HCT116 (cell line): ENCODE data around the gene HTR7. TPM values are rescaled to one million over a fixed set of nuclear protein-coding genes. Genes with fewer than 3 reads are reported as not detected.

Experiments
- ATAC-seq: fragments of 200-7000 bp; cut with Tn5 transposase; 2 replicates; pipeline ENCODE4 v1.9.1; 2020; ENCODE audit warnings: mild to moderate bottlenecking, moderate library complexity
- BruUV-seq: library from RNA; stranded (reverse); fragments of 400-500 nt; replicated peaks from 2 replicates; lab custom pipeline; 2021; lab: Mats Ljungman, UMichigan
- CTCF ChIA-PET: fragments of 300-600 bp; sonication (Branson Sonifier 250); formaldehyde crosslinking; loops from one replicate; lab custom pipeline; 2021; ENCODE audit warnings: antibody characterized with exemption; lab: Charles Lee
- POLR2A ChIA-PET: fragments of 300-600, 350-600 bp; sonication (Branson Sonifier 250); formaldehyde crosslinking; loops from one replicate; lab custom pipeline; 2021; ENCODE audit warnings: antibody characterized with exemption; lab: Charles Lee
- RAD21 ChIA-PET, 2 experiments: fragments of 300-600 bp; sonication (Branson Sonifier 250); formaldehyde crosslinking; loops; one replicate each; lab custom pipeline; 2023; ENCODE audit warnings: low total read pairs in 2 of 2; ENCODE audit not compliant: uncharacterized antibody in 2 of 2, unreplicated experiment in 2 of 2, low non-redundant PET in 1 of 2; lab: Charles Lee
- DNase-seq: peaks from one replicate; pipeline ENCODE4 v3.0.0-alpha.2; 2010; ENCODE audit warnings: low read depth, low spot score
- H2AFZ ChIP-seq: fragments of 200-600 bp; shearing (Covaris generic), sonication (generic); 2 replicates; pipeline ENCODE4 v1.6.1; 2017; ENCODE audit warnings: low read depth, mixed run types, mixed read lengths, antibody characterized with exemption, low read length; ENCODE audit not compliant: poor library complexity, severe bottlenecking
- H3K27ac ChIP-seq: 2 replicates; pipeline ENCODE4 v1.5.1; 2012; ENCODE audit warnings: low read depth, low read length
- H3K27me3 ChIP-seq: fragments of 200-600 bp; sonication (generic); 2 replicates; pipeline ENCODE4 v1.6.1; 2016; ENCODE audit warnings: mixed run types, low read length, mixed read lengths; ENCODE audit not compliant: insufficient read depth
- H3K36me3 ChIP-seq, 2 experiments: fragments of 200-500 bp in 1 of 2; fragments of 200-600 bp in 1 of 2; sonication (Bioruptor generic) in 1 of 2; sonication (generic) in 1 of 2; 2 replicates each; pipeline versions ENCODE4 v1.5.1 to v1.6.1; 2014 to 2016; ENCODE audit warnings: low read length in 2 of 2, inconsistent platforms in 1 of 2, mixed read lengths in 1 of 2, mixed run types in 1 of 2; ENCODE audit not compliant: insufficient read depth in 2 of 2, control insufficient read depth in 1 of 2
- H3K4me1 ChIP-seq, 2 experiments: fragments of 200-600 bp in 1 of 2; sonication (generic) in 1 of 2; 2 replicates each; pipeline versions ENCODE4 v1.5.1 to v1.6.1; 2012 to 2017; ENCODE audit warnings: low read length in 2 of 2, inconsistent platforms in 1 of 2, mild to moderate bottlenecking in 1 of 2, mixed read lengths in 1 of 2, mixed run types in 1 of 2, moderate library complexity in 1 of 2; ENCODE audit not compliant: insufficient read depth in 2 of 2, control insufficient read depth in 1 of 2
- H3K4me2 ChIP-seq: fragments of 200-600 bp; sonication (generic); 2 replicates; pipeline ENCODE4 v1.6.1; 2017; ENCODE audit warnings: mixed run types, low read length, mixed read lengths
- H3K4me3 ChIP-seq, 2 experiments: fragments of 200-600 bp in 1 of 2; sonication (generic) in 1 of 2; replicated peaks in 1 of 2; 2 replicates each; pipeline ENCODE4 v1.5.1; 2011 to 2016; ENCODE audit warnings: low read length in 2 of 2, control low read depth in 1 of 2, low read depth in 1 of 2, mild to moderate bottlenecking in 1 of 2, mixed read lengths in 1 of 2, mixed run types in 1 of 2
- H3K79me2 ChIP-seq: fragments of 200-600 bp; sonication (generic); 2 replicates; pipeline ENCODE4 v1.6.1; 2017; ENCODE audit warnings: mild to moderate bottlenecking, mixed run types, low read length, moderate library complexity, mixed read lengths; ENCODE audit not compliant: insufficient read depth
- H3K9ac ChIP-seq: fragments of 200-600 bp; sonication (generic); 2 replicates; pipeline ENCODE4 v1.6.1; 2016; ENCODE audit warnings: low read length, mixed read lengths
- H3K9me2 ChIP-seq: fragments of 200-600 bp; sonication (generic), shearing (Covaris generic); 2 replicates; pipeline ENCODE4 v1.6.1; 2017; ENCODE audit warnings: mixed run types, mild to moderate bottlenecking, moderate library complexity; ENCODE audit not compliant: insufficient read depth
- H3K9me3 ChIP-seq, 2 experiments: fragments of 200-500 bp in 1 of 2; fragments of 200-600 bp in 1 of 2; sonication (Bioruptor generic) in 1 of 2; sonication (generic) in 1 of 2; 2 replicates each; pipeline ENCODE4 v1.6.1; 2014 to 2017; ENCODE audit warnings: low read length in 2 of 2, mixed read lengths in 2 of 2, inconsistent platforms in 1 of 2, low read depth in 1 of 2, mild to moderate bottlenecking in 1 of 2, mixed run types in 1 of 2, moderate library complexity in 1 of 2; ENCODE audit not compliant: control insufficient read depth in 1 of 2, insufficient read depth in 1 of 2
- H4K20me1 ChIP-seq: fragments of 200-600 bp; sonication (generic), shearing (Covaris generic); 2 replicates; pipeline ENCODE4 v1.6.1; 2017; ENCODE audit warnings: mixed run types, mild to moderate bottlenecking, moderate library complexity; ENCODE audit not compliant: insufficient read depth
- ATF3 ChIP-seq: IDR thresholded peaks from 2 replicates; pipeline ENCODE4 v1.6.1; 2012
- CBX3 ChIP-seq: IDR thresholded peaks from 2 replicates; pipeline ENCODE4 v1.6.1; 2012; ENCODE audit warnings: low read depth
- CEBPB ChIP-seq: IDR thresholded peaks from 2 replicates; pipeline ENCODE4 v1.6.1; 2012; ENCODE audit warnings: low read depth
- CTCF ChIP-seq, 3 experiments: fragments of 200-600 bp in 1 of 3; sonication (generic) in 1 of 3; IDR thresholded peaks in 2 of 3; conservative IDR thresholded peaks in 1 of 3; 2 replicates each; pipeline ENCODE4 v1.5.1; 2012 to 2017; ENCODE audit warnings: low read depth in 2 of 3, low read length in 2 of 3, antibody characterized with exemption in 1 of 3, borderline replicate concordance in 1 of 3, control low read depth in 1 of 3, mild to moderate bottlenecking in 1 of 3, mixed read lengths in 1 of 3, mixed run types in 1 of 3, moderate library complexity in 1 of 3; ENCODE audit not compliant: insufficient read depth in 1 of 3
- EGR1 ChIP-seq: IDR thresholded peaks from 2 replicates; pipeline ENCODE4 v1.6.1; 2012; ENCODE audit warnings: low read depth
- ELF1 ChIP-seq: IDR thresholded peaks from 2 replicates; pipeline ENCODE4 v1.6.1; 2012; ENCODE audit warnings: low read depth, borderline replicate concordance
- EZH2 ChIP-seq: fragments of 200-600 bp; sonication (generic); IDR thresholded peaks from 2 replicates; pipeline ENCODE4 v1.6.1; 2017; ENCODE audit warnings: antibody characterized with exemption, mixed run types
- EZH2phosphoT487 ChIP-seq: fragments of 200-600 bp; IDR thresholded peaks from 2 replicates; pipeline ENCODE4 v1.6.1; 2018; ENCODE audit warnings: antibody characterized with exemption, borderline replicate concordance
- FOSL1 ChIP-seq: IDR thresholded peaks from 2 replicates; pipeline ENCODE4 v1.6.1; 2012; ENCODE audit warnings: low read depth
- MAX ChIP-seq: IDR thresholded peaks from 2 replicates; pipeline ENCODE4 v1.6.1; 2012
- POLR2A ChIP-seq: IDR thresholded peaks from 2 replicates; pipeline ENCODE4 v1.7.0; 2011; ENCODE audit warnings: borderline replicate concordance; ENCODE audit not compliant: insufficient read depth, insufficient read length; ENCODE audit errors: extremely low read depth
- POLR2AphosphoS5 ChIP-seq: IDR thresholded peaks from 2 replicates; pipeline ENCODE4 v1.6.1; 2011; ENCODE audit warnings: mild to moderate bottlenecking, low read depth, low read length, moderate library complexity
- RAD21 ChIP-seq: IDR thresholded peaks from 2 replicates; pipeline ENCODE4 v1.6.1; 2012; ENCODE audit warnings: low read depth, mild to moderate bottlenecking
- SIN3A ChIP-seq: IDR thresholded peaks from 2 replicates; pipeline ENCODE4 v1.6.1; 2012; ENCODE audit warnings: low read depth
- SP1 ChIP-seq: IDR thresholded peaks from 2 replicates; pipeline ENCODE4 v1.6.1; 2012; ENCODE audit warnings: low read depth
- SRF ChIP-seq: IDR thresholded peaks from 2 replicates; pipeline ENCODE4 v1.6.1; 2012; ENCODE audit warnings: low read depth
- TCF7L2 ChIP-seq: IDR thresholded peaks from 2 replicates; pipeline ENCODE4 v1.7.0; 2011; ENCODE audit warnings: borderline replicate concordance, inconsistent platforms; ENCODE audit not compliant: insufficient read depth, insufficient read length; ENCODE audit errors: extremely low read depth
- YY1 ChIP-seq: IDR thresholded peaks from 2 replicates; pipeline ENCODE4 v1.6.1; 2011; ENCODE audit warnings: low read length, low read depth, moderate library complexity, mild to moderate bottlenecking; ENCODE audit not compliant: insufficient replicate concordance; ENCODE audit errors: extremely low read depth
- ZNF274 ChIP-seq: fragments of 200-500 bp; sonication (Bioruptor generic); IDR thresholded peaks from 2 replicates; pipeline ENCODE4 v1.6.1; 2014; ENCODE audit warnings: mild to moderate bottlenecking, low read depth, low read length, inconsistent platforms
- intact Hi-C: fragments of 100-400 bp; cut with micrococcal nuclease; formaldehyde crosslinking; loops from 2 replicates; pipeline ENCODE4 v1.10.0; 2022
- total RNA-seq: library from RNA; stranded (reverse); gene quantifications from one replicate; pipeline ENCODE4 v1.2.1, GENCODE V29; 2021; ENCODE audit not compliant: unreplicated experiment

Gene HTR7
- total RNA-seq, 1 experiment from 2014 or later = 32.2 TPM

GRCh38 chr10:90890347-90890746 is 32.5 kb upstream of the HTR7 start:
- no TSS peak for BruUV-seq
- ChIA-PET CTCF (no interaction called here), POLR2A (no interaction called here), RAD21 (no interaction called here)
- H3K4me1 ChIP-seq = no peaks in the 10 kb centered on the region
- intact Hi-C loops = no loop called here
- no peaks in the 10 kb centered on the region for H3K9me2 ChIP-seq
- DNase-seq = no peak
- no peaks in the 10 kb centered on the region for H3K27me3 ChIP-seq
- peaks cover 39 to 60% of the 10 kb centered on the region in 2 experiments; a peak in 3 of 4 replicates for H3K36me3 ChIP-seq
- no peaks in the 10 kb centered on the region for H4K20me1 ChIP-seq
- H2AFZ ChIP-seq = no peak overlapping the region
- H3K4me2 ChIP-seq = no peak overlapping the region
- no peaks in the 10 kb centered on the region for H3K9me3 ChIP-seq
- H3K79me2 ChIP-seq = no peaks in the 10 kb centered on the region
- no peak overlapping the region for H3K9ac ChIP-seq
- H3K4me3 ChIP-seq = no peak overlapping the region
- no peak for ATAC-seq
- TF ChIP-seq EGR1 = no peak
- no peak for TF ChIP-seq EZH2
- TF ChIP-seq POLR2A = no peak
- TF ChIP-seq TCF7L2 = no peak
- TF ChIP-seq SP1 = no peak
- TF ChIP-seq YY1 = no peak
- no peak for TF ChIP-seq FOSL1
- no peak overlapping the region for H3K27ac ChIP-seq

- Histone ChIP-seq H4K20me1 (no peaks in the 10 kb centered on the region), H3K36me3 (peaks cover 40 to 55% of the 10 kb centered on the region in 2 experiments; a peak in 3 of 4 replicates), H3K79me2 (no peaks in the 10 kb centered on the region), H3K4me1 (no peaks in the 10 kb centered on the region), H3K4me3 (no peak overlapping the region), H3K9me2 (no peaks in the 10 kb centered on the region), H3K27me3 (no peaks in the 10 kb centered on the region), H3K4me2 (no peak overlapping the region), H3K9ac (no peak overlapping the region), H3K27ac (no peak overlapping the region), H2AFZ (no peak overlapping the region), H3K9me3 (no peaks in the 10 kb centered on the region)
- DNase-seq = no peak
- POLR2A ChIA-PET = no interaction called here
- RAD21 ChIA-PET = no interaction called here
- BruUV-seq = no TSS peak
- ATAC-seq = no peak
- intact Hi-C loops = loop anchor here (10.0 kb wide), 2 partner anchors 855 to 1025 kb away; no protein-coding TSS in a partner anchor
- CTCF ChIA-PET = interaction anchor here (1.2 kb wide), 1 partner anchor 22 kb away, joined by 3 read pairs; no protein-coding TSS in a partner anchor
- no peak for TF ChIP-seq POLR2AphosphoS5
- no peak for TF ChIP-seq SIN3A
- no peak for TF ChIP-seq ELF1
- no peak for TF ChIP-seq SRF
- TF ChIP-seq POLR2A = no peak
- TF ChIP-seq MAX = no peak
- TF ChIP-seq EGR1 = no peak
- TF ChIP-seq YY1 = no peak
- no peak for TF ChIP-seq ATF3
- TF ChIP-seq RAD21 = no peak
- TF ChIP-seq CBX3 = no peak
- no peak for TF ChIP-seq EZH2
- TF ChIP-seq ZNF274 = no peak
- no peak for TF ChIP-seq SP1
- TF ChIP-seq TCF7L2 = no peak
- TF ChIP-seq EZH2phosphoT487 = no peak
- no peak for TF ChIP-seq CEBPB
- no peak for TF ChIP-seq CTCF (IDR thresholded peaks at IDR 0.05 in 2 of 3, conservative IDR thresholded peaks at IDR 0.05 in 1 of 3; ENCODE audit: borderline replicate concordance in 1 of 3, insufficient read depth in 1 of 3, low read depth in 2 of 3, low read length in 2 of 3)
Observed at GRCh38 chr10:90889636-90890035, 31.8 kb upstream of the HTR7 start.
